C4-2B (cell line): ENCODE measurements around the gene NFYA.
A peak's percentile ranks its signal among the peaks of the same experiment; 100 is the strongest.

ENCODE experiments used
- H3K27ac ChIP-seq: fragments of 450-650 bp; 2 replicates; pipeline ENCODE4 v1.5.1; 2017
- CTCF ChIP-seq: fragments of 450-650 bp; conservative IDR thresholded peaks from 2 replicates; pipeline ENCODE4 v1.5.1; 2017; ENCODE audit warnings: mild to moderate bottlenecking
- ZFX ChIP-seq: fragments of 450-650 bp; IDR thresholded peaks from 2 replicates; pipeline ENCODE4 v1.6.1; 2017

Gene NFYA

GRCh38 chr6:41072836-41073202, at the start of gene NFYA:
Gene NFYA (plus strand): TSS chr6:41072974. CDS start chr6:41079090, 6,116 bp downstream.
- peak within 1 kb of the TSS; percentile 100 for H3K27ac ChIP-seq
- TF ChIP-seq ZFX = no peak
- no peak for TF ChIP-seq CTCF

GRCh38 chr6:41023114-41023513, 49.7 kb upstream of the NFYA start:
- no peak overlapping the region for H3K27ac ChIP-seq
- TF ChIP-seq ZFX (no peak), CTCF (no peak)

GRCh38 chr6:41025966-41026530, 46.7 kb upstream of the NFYA start:
- no peak for TF ChIP-seq ZFX
- H3K27ac ChIP-seq = no peak overlapping the region

- peak overlapping the region; percentile 7; the same call in 1 of the 2 replicates for H3K27ac ChIP-seq
Measured at GRCh38 chr6:41027241-41027640, 45.5 kb upstream of the NFYA start.

GRCh38 chr6:41027799-41028560, 44.8 kb upstream of the NFYA start:
- no peak for TF ChIP-seq ZFX
- TF ChIP-seq CTCF = peak; percentile 98
- peak overlapping the region; percentile 7; the same call in 1 of the 2 replicates for H3K27ac ChIP-seq

More at GRCh38 chr6:41027241-41027640, 45.5 kb upstream of the NFYA start:
- no peak for TF ChIP-seq ZFX
- TF ChIP-seq CTCF = no peak

GRCh38 chr6:41028561-41029412, 44.0 kb upstream of the NFYA start:
- peak overlapping the region; percentile 7; the same call in 1 of the 2 replicates for H3K27ac ChIP-seq
- TF ChIP-seq ZFX (no peak), CTCF (no peak)

GRCh38 chr6:41032830-41033229, 39.9 kb upstream of the NFYA start:
- TF ChIP-seq ZFX = no peak
- no peak overlapping the region for H3K27ac ChIP-seq

GRCh38 chr6:41033776-41034175, 39.0 kb upstream of the NFYA start:
- TF ChIP-seq CTCF = no peak
- H3K27ac ChIP-seq = no peak overlapping the region
